NAMALWA (cell line): ENCODE measurements around the gene VPS16.

Source experiments
- DNase-seq: peaks from one replicate; pipeline ENCODE4 v3.0.0-alpha.2; 2015; ENCODE audit warnings: low spot score

VPS16 gene

GRCh38 chr20:2902291-2902690, 61.7 kb downstream of the VPS16 start:
- DNase-seq: no peak

GRCh38 chr20:2902818-2903217, 62.3 kb downstream of the VPS16 start:
- DNase-seq: no peak

GRCh38 chr20:2903686-2904085, 63.1 kb downstream of the VPS16 start:
- no peak for DNase-seq

GRCh38 chr20:2907519-2907918, 67.0 kb downstream of the VPS16 start:
- DNase-seq: no peak

GRCh38 chr20:2909953-2910352, 69.4 kb downstream of the VPS16 start:
- DNase-seq: no peak

- no peak for DNase-seq
Observed at GRCh38 chr20:2911200-2911599, 70.7 kb downstream of the VPS16 start.

- peak; percentile 26 for DNase-seq
Observed at GRCh38 chr20:2914160-2914559, 73.6 kb downstream of the VPS16 start.
